GM19099 (cell line): Measurements from ENCODE around the gene PHAF1.

ENCODE experiments used
- POLR2A ChIP-seq: IDR thresholded peaks from 3 replicates; pipeline ENCODE4 v1.6.1; 2011; ENCODE audit warnings: low read depth; ENCODE audit not compliant: insufficient read length; ENCODE audit errors: extremely low read depth

The PHAF1 gene

DNA sequence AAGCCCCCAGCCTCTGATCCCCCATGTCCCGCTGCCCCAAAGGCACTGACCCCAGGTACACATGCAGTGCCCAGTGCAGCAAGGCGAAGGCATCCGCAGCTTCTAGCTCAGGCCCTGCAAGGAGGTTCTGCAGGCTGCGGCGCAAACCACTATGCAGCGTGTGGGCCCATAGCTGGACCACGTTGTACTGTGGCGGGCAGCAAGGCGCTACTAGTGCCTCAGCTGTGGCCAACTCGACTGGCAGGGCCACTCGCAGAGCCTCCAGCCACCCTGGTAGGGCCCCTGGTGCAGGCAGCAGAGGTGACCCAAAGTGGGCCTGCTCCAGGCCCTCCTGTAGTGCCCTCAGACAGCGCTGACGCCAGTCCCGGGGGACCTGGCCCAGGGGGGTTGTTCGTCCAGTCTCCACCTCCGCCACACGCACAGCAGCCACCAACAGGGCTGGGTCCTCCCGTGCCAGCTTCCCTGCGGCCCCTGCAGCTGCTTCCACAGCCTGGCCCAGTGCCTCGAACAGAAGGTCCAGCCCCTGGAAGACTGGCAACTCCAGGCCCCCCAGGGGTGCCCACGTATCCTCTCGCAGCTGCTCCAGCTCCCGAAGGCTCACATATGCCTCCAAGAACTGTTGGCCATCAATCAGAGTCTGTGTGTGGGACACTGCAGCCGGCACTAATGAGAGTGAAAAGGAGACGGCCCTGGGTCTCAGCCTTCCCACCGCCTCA lies 77.6 kb downstream of the PHAF1 start:
- no peak for TF ChIP-seq POLR2A

DNA sequence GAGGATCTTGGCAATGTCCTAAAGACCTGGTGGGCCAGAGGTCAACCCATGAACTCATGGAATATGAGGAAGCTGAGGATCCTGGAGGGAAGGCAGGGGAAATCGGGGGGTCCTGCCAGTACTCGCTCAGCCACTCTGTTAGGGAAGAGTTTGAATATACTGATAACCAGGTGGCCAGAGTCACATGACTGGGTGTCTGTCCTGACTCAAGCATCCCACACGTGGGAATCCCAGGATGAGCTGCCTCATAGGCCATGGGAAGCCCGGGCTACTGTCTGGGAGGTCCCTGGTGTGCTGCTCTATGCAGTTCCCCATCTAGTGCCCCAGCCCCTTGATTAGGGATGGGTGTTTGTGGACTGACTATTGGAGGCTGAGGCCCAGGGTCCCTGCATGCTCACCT lies 78.6 kb downstream of the PHAF1 start:
- TF ChIP-seq POLR2A = no peak

DNA sequence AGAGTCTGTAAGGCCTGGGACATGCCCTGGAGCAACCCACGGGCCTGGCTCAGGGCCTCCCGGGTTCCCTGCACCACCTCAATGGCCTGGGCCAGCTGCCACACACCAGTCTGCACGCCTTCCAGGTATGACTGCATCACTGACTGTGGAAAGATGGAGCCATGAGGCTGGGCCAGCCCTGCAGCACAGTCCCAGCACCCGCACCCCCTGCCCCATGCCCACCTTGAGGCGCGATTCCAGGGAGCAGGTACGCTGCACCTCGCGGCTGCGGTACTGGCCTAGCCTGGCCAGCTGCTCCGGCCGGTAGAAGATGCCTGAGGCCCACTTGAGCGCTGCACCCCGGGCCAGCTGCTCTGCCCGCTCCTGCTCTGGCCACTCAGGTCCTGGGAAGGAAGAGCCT lies 79.1 kb downstream of the PHAF1 start:
- TF ChIP-seq POLR2A = no peak

DNA sequence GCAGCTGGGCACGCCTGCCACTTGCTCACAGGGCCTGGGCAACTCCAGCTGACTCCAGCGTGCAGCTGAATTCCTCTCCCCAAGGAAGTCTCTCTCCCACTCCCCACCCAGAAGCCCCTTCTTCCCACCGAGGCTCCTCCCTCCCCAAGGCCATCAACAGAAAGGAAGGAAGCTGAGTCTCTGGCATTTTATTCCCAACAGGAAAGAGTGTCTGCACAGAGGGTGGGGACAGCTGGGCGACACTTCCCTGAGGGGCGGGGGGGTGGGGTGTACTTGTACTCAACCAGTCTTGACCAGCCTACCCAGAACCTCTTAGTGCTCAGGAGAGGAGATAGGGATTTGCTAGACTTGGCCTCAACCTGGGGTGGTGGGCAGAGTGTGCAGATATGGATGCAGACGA lies 80.3 kb downstream of the PHAF1 start, which contains the start of gene EXOC3L1:
Gene EXOC3L1, minus strand, starts transcription at position 96 of the 400 bp plus-strand sequence. CDS start 460 bp downstream, outside the sequence.
- TF ChIP-seq POLR2A = no peak

DNA sequence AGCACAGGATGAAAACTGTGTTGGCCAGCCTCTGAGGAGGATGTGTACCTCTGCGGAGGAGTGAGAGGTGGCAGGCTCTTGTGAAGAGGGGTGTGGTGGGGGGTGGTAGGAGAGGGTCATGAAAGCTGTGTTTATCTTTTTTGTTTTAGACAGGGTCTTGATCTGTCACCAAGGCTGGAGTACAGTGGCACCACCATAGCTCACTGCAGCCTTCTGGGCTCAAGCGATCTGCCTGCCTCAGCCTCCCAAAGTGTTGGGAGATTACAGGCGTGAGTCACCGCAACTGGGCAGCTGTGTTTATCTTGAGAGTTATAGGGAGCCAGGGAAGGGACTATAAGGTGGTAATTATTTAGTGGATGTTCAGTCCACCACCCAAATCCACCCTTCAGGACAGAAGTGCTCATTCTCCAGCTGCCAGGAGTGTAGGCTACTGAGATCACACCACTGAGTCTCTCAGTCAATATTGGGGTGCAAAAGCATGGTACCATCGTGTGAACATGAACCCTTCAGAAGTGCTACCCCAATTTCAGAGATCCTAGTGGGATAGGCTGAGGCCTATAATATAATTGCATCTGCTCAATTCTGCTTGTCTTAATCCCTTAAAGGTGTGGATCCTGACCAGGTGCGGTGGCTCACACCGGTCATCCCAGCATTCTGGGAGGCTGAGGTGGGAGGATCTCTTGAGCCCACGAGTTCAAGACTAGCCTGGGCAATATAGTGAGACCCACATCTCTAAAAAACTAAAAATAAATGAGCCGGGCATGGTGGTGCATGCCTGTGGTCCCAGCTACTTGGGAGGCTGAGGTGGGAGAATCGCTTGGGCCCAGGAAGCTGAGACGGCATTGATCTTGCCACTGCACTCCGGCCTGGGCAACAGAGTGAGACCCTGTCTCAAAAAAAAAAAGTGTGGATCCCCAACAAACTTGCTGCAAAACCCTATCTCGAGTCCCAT lies 81.0 kb downstream of the PHAF1 start:
- TF ChIP-seq POLR2A = no peak

DNA sequence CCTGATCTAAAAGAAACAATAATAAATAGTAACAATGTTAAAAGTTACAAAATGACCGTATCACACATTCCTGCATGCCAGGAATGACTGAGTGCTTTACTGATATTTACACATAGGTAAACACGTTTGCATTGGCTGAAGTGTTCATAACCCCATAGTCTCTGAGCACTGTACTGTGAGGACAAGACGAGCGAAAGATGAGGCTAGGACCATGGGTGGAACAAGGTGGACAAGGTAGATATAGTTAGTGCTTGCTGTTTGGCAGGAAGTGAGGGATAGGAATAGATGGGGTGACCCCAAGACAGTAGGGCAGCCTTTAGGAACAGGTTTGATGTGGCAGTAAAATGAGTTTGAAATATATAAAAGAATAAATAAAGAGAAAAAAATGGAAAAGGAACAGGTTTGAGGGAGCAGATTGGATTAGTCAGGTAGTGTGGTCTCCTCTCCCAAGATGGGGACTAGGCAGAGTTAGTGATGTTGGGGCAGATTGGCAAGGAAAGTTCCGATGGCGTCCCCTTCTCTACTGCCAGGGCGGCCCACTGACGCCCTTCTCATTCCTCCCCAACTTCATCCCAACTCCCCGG lies 81.8 kb downstream of the PHAF1 start:
- no peak for TF ChIP-seq POLR2A

DNA sequence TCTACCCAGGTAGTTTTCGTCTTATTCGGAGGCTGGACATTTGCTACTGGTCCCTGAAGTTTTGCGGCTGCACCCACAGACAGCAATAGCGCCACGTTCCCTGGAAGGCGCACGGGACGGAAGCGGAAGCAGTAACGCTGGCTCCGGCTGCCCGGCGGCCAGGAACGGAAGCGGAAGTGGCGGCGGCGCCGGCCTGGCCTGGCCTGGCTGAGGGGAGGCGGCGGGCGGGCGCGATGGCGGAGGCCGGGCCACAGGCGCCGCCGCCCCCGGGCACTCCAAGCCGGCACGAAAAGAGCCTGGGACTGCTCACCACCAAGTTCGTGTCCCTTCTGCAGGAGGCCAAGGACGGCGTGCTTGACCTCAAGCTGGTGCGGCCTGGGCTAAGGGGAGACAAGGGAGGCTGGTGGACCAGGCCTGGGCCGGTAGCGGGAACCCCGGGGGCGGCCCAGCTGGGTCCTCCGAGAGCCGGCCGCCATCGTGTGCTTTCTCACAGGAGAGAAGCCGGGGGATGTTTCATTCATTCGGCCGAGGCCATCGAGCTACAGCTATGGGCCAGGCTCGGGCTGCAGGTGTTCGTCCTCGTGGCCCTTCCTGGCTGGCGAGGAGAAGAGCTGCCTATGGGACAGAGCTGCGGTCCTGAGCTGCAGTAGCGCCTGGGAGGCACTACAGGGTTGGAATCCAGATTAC lies 82.4 kb downstream of the PHAF1 start, which contains the start of gene E2F4:
Gene E2F4, plus strand, starts transcription at position 161 of the 687 bp plus-strand sequence. Its CDS starts 73 bp downstream, at position 234.
- peak; percentile 86 for TF ChIP-seq POLR2A

DNA sequence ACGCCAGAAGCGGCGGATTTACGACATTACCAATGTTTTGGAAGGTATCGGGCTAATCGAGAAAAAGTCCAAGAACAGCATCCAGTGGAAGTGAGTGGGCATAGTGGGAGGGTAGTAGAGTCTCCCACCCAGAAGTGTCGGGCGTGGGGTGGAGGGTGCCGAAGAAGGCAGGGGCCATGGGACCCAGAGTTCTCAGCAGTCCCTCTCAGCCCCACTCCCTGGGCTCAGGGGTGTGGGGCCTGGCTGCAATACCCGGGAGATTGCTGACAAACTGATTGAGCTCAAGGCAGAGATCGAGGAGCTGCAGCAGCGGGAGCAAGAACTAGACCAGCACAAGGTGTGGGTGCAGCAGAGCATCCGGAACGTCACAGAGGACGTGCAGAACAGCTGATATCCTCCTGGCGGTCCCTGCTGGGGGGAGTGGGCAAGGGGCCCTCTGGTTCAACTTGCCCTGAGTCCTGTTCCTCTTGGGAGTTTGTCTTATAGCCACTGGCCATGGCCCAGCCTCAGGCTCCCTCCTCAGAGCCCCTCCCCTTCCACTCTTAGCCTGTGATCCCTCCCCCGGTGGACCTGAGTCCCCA lies 83.1 kb downstream of the PHAF1 start:
- TF ChIP-seq POLR2A = no peak

DNA sequence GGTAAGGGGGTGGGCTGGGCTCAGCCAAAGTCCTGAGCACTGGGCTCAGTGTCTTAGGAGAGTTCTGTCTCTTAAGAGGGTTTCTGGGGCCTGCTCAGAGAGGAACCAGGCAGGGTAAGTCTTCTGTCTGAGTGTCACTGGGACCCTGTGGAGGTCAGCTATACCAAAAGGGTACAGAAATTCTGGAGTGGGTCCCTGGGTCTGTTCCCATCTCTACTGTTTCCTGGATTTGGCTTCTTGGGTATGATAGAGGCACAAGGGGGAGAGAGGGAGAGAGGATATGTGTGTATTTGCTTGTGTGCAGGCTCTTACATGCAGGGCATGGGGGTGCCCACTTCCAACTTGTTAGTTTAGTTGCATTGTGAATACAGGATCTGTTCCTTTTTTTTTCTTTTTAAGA lies 83.8 kb downstream of the PHAF1 start:
- no peak for TF ChIP-seq POLR2A

DNA sequence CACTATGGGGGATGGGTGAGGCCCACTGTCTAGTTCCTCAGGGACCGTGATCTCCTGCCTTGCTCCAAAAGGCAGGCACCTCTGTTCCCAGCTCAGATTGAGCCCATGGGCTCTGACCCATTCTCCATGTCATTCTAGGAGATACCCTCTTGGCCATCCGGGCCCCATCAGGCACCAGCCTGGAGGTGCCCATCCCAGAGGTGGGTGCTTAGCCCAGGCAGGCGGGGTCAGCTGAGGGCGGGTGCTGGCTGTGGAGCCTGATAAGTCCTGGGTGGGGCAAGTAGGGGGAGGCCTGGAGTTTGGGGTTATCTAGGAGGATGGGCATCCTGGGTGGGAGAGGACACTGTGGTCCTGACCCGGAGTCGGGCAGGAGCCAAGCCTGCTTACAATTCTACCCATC lies 84.5 kb downstream of the PHAF1 start:
- TF ChIP-seq POLR2A = no peak

DNA sequence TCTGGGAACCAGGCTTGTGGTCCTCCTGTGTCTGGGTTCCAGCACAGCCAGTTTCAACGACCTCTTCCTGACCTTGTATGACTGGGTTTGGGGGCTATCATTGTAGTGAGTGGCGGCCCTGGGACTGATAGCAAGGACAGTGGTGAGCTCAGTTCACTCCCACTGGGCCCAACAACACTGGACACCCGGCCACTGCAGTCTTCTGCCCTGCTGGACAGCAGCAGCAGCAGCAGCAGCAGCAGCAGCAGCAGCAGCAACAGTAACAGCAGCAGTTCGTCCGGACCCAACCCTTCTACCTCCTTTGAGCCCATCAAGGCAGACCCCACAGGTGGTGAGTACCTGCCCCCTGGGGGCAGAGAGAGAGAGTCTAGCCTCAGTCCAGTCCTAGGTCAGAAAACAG lies 85.9 kb downstream of the PHAF1 start:
- TF ChIP-seq POLR2A = no peak

DNA sequence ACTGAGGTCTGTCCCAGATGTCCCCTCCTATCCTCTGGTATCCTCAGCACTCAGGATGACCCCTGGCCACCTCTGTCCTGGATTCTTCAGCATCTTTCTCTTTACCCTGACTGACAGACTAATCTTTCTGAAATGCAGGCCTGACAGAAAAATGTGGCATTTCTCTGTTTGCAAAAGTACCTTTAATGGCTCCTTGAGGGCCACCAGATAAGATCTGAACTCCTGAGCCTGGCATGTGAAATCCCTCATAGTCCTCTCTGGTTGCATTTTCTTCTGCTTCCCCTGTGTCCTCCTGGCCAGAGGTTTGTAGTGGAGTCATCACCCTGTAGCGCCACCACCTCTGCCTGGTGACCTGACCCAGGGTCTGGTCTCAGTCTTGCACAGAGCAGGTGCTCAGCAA lies 87.1 kb downstream of the PHAF1 start:
- TF ChIP-seq POLR2A = no peak

DNA sequence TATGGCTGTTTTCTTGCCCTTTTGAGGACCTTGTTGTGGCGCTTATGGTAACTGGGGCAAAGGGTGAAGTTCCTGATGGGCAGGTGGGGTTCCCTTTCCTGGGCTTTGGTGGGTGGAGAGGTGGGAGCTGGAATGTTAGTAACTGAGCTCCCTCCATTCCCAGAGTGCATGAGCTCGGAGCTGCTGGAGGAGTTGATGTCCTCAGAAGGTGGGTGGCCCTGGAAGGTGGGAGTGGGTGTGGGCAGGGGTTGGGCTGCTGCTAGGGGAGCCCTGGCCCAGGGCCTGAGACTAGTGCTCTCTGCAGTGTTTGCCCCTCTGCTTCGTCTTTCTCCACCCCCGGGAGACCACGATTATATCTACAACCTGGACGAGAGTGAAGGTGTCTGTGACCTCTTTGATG lies 88.0 kb downstream of the PHAF1 start:
- TF ChIP-seq POLR2A = no peak
